EH (cell line): ENCODE data around the gene NKTR.
"Not testable (repeated sequence)": the region's sequence is repeated elsewhere in the genome, so short reads cannot be mapped to it uniquely, and the experiment has no call there.

ENCODE experiments used
- DNase-seq: peaks from one replicate; pipeline ENCODE4 v3.0.0-alpha.2; 2015; ENCODE audit warnings: low read depth

The NKTR gene

GRCh38 chr3:42600111-42600957 is at the start of gene NKTR:
Gene NKTR (plus strand): TSS chr3:42600686. CDS start chr3:42601007, 321 bp downstream.
- DNase-seq: peak; percentile 99

GRCh38 chr3:42552830-42553229 is 47.7 kb upstream of the NKTR start:
- DNase-seq: no peak

- no peak for DNase-seq
Measured at GRCh38 chr3:42556089-42556632, 44.3 kb upstream of the NKTR start.

GRCh38 chr3:42556817-42557216 is 43.7 kb upstream of the NKTR start:
- DNase-seq: not testable (repeated sequence)

GRCh38 chr3:42557854-42558253 is 42.6 kb upstream of the NKTR start:
- no peak for DNase-seq

- no peak for DNase-seq
Measured at GRCh38 chr3:42562047-42562907, 38.2 kb upstream of the NKTR start.

GRCh38 chr3:42569593-42570142 is 30.8 kb upstream of the NKTR start:
- no peak for DNase-seq

- DNase-seq: peak; percentile 60
Measured at GRCh38 chr3:42572278-42572677, 28.2 kb upstream of the NKTR start.

GRCh38 chr3:42575137-42575741 is 25.2 kb upstream of the NKTR start:
- DNase-seq: no peak

- no peak for DNase-seq
Measured at GRCh38 chr3:42578054-42578453, 22.4 kb upstream of the NKTR start.

GRCh38 chr3:42579346-42579745 is 21.1 kb upstream of the NKTR start:
- DNase-seq: not testable (repeated sequence)

GRCh38 chr3:42581400-42581708 is 19.1 kb upstream of the NKTR start:
- no peak for DNase-seq

- DNase-seq: peak; percentile 92
Measured at GRCh38 chr3:42581709-42582473, 18.6 kb upstream of the NKTR start, which contains the start of gene SEC22C. Gene SEC22C (minus strand): TSS chr3:42581967. CDS start chr3:42569046, 12,921 bp downstream.

- DNase-seq: no peak
Measured at GRCh38 chr3:42582474-42583070, 17.9 kb upstream of the NKTR start.

- no peak for DNase-seq
Measured at GRCh38 chr3:42588625-42589024, 11.9 kb upstream of the NKTR start.

GRCh38 chr3:42589382-42590109 is 10.9 kb upstream of the NKTR start:
- DNase-seq: no peak

GRCh38 chr3:42590989-42591756 is 9.3 kb upstream of the NKTR start:
- DNase-seq: peak; percentile 40

- no peak for DNase-seq
Measured at GRCh38 chr3:42591811-42592210, 8.7 kb upstream of the NKTR start.

- no peak for DNase-seq
Measured at GRCh38 chr3:42593635-42594034, 6.9 kb upstream of the NKTR start.
